ENCODE data around the gene ITGA3. TPM values are rescaled to one million over a fixed set of nuclear protein-coding genes. Genes with fewer than 3 reads are reported as not detected.

ITGA3 gene
- total RNA-seq, 1 donor, result 10.5 TPM

DNA sequence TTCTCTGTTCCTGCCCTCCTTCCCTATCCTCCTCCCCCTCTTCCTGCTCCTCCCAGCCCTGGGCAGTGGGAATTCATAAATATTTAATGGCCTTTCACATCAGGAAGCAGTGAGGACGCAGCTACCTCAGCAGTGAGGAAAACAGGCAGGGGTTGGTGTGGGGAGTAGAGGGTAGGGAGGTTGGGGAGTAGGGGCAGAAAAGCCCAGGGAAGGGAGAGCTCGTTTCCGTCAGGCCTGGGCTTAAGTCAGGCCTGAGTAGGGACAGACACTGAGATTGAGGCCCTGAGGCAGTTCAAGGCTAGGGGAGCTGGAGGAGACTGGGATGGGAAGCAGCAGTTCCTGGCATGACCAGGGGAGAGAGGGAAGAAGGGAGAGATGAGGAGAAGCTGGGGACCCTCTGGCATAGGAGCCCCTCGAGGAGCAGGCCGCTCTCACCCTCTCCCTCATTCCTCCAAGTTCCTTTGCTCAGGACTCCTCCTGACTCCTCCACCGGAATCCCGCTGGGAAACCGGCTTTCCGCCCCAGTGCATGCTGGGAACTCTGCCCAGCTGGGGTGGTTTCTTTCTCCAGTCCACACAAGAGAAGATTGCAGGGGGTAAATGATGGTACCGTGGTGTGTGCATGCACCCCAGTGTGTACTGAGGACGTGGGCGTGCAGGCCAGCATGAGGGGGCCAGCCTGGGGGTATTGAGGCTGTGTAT is 67.9 kb downstream of the ITGA3 start:
- DNase-seq (ENCODE audit: low read depth in 2 of 3, low spot score in 2 of 3), result no peak

DNA sequence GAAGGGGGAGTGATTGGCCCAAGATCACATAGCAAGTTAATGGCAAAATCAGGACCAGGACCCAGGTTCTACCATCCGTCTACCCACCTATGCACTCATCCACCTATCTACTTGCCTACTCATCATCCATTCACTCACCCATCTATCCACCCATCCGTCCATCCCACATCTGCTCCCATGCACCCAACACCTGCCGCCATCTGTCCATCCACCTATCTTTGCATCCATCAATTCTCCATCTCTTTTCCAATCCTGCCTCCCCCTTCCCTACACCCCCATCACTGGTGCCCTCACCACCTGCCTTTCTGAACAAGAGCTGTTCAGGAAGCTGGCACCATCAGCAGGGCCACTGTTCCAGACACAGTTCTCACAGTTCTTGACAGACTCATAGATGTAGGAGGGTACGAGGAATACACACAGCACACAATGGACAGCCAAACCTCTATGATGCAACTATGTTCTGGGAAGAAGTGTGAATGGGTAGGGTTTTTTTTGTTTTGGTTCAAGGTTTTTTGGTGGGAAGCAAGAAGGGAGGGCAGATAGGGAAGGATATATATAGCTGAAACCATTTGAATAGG is 69.6 kb downstream of the ITGA3 start:
- DNase-seq (ENCODE audit: low read depth in 2 of 3, low spot score in 2 of 3), result no peak

DNA sequence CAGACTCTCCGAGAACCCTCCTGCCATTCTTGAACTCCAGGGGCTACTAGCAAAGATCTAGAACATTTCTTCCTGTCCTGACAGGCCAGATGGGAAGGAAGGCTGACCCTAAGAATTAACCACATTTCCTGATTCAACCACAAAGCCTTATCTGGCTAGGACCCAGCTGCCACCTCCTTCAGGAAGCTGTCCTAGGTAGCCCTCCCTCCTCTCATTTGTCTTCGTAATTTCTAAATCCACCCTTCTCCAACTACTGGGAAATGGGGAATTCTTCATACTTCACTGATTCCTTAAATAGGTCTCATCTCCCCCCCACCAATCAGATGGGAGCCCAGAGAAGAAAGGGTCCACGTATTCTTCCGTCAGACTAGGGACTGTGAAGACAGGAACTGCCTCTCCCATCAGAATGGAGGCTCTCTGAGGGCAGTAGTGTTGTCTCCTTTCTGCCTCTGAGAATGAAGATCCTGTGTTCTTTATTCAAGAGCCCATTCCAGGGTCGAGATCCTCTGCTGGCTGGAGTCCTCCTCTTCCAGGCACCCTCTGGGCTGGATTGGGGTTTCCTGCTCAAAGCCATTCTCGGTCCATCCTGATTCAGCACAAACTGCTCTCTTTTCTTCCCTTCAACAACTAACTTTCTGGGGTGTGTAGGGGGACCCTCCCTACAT is 71.9 kb downstream of the ITGA3 start:
- DNase-seq (ENCODE audit: low read depth in 2 of 3, low spot score in 2 of 3), result peak in 2 of 3 donors; percentile 67 to 72

DNA sequence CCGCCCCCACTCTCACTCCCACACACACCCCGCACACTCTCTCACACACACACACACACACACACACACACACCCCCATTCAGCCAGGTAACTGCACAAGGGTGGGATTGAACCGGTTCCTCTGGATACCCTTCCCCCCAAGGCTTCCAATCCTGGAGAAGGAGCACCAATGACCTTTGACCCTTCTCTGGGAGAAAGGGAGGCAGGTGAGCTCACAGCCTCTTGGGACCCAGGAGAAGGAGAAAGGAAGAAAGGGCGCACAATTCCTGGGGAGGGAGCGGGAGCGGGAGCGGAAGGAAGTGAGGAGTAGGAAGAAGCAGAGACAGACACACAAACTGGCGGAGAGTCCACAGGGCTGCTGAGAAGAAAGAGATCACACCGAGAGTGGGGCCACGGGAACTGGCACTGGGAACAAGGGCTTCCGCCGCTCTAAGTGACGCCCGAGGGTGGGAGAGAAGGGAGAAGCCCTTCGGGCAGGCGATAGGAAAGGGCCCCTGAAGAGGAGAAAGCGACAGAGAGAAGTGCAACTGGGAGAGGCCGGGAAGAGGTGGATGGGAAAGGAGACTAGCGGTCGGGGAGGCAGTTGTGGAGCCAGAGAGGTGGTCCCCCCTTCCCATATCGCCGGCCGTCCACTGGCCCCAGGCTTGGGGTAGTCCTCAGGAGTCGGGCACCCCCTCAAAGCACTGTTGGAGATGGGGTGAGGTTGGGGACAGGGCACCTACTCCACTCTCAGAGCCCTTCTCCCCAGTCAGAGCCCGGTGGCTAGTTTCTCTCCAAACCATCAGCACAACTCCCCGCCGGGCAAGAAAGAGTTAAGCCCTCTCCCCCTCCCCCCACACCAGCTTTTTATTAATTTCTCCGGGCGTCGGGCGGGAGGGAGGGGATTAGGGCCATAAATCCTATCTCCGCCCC is 72.8 kb downstream of the ITGA3 start:
- no peak for DNase-seq (ENCODE audit: low read depth in 2 of 3, low spot score in 2 of 3)

DNA sequence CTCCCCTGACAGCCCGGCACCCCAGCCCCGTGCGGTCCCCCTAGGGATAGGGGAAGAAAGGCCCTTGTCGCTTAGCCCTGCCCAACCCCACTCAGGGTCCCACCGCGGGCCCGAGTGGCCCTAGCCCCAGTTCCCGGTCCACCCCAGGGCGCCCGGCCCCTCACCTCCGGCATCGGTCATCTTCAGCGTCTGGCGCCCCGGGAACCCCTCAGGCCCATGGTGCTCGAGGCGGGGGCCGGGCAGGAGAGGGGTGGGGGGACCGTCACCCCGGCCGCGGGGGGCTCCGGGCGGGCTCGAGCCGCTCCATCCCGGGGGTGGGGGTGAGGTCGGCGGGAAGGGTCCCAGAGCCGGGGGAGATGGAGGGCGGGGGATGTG is 73.4 kb downstream of the ITGA3 start:
- no peak for DNase-seq (ENCODE audit: low read depth in 2 of 3, low spot score in 2 of 3)

DNA sequence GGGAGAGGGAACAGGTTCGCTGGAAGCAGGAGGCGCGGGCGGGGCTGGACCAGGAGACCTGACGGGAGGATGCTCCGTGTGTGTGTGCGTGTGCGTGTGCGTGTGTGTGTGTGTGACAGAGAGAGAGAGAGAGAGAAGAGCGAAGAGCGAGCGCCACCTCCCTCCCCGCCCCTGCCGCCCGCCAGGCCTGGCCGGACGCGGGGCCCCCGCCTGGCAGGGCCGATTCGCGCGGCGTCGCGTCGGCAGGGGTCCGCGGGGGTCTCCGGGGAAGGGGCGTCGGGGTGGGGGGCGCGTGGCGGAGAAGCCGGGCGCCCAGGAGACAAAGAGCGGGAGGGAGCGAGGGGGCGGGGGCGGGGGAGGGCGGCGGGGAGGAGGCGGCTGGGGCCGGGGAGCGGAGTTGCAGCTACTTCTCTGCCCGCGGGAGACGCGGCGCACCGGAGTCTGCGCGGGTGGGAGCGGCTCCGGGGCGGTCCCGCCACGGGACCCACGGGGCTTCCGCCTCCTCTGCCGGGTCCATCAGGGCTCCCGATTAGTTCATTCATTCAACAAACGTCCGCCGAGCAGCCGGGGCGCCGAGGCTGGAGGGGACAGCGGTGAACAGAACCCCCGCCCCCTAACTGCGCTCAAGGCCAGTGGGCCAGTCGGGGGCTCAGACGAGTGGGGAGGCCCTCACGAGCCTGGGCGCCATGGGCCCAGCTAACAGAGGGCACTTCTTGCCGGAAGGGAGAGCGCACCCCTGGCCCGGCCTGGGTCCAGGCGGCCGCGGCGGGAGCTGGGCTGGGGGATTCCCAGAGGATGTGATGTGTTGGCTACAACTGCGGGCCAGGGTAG is 74.0 kb downstream of the ITGA3 start, which contains the start of gene SAMD14:
SAMD14 (minus strand) TSS at position 433 of the 831 bp plus-strand sequence. CDS start 5,201 bp downstream, outside the sequence.
- peak in 2 of 3 donors; percentile 52 to 61 for DNase-seq (ENCODE audit: low read depth in 2 of 3, low spot score in 2 of 3)

DNA sequence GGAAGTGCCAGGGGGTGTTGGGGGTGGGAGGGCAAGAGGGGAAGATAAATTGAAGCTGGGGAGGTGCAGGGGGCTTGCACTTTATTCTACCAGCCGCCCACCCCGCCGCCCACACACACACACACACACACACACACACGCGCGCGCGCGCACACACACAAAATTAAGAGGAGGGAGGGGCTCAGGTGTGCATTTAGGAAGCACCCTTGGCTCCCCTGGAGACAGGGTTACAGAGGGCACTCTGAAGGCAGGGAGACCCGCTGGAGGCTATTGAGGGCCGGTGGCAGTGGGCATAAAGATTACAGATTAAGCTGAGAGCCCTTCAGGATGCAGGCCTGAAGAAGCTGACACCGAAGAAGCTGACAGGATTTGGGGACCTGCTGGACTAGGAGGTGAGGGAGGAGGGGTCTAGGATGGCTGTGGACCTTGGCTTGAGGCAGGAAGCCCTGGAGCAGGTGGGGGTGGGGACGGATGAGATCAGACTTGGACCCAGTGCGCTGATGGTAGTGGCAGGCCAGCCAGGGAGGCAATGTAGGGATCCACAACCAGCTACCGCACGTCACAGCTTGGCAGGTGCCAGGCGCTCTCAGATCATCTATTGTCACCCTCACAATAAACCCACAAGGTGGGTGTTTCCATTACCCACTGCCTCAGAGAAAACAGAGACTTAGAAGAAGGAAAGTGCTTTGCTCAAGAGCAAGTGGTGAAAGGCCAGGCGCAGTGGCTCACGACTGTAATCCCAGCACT is 74.8 kb downstream of the ITGA3 start:
- no peak for DNase-seq (ENCODE audit: low read depth in 2 of 3, low spot score in 2 of 3)

DNA sequence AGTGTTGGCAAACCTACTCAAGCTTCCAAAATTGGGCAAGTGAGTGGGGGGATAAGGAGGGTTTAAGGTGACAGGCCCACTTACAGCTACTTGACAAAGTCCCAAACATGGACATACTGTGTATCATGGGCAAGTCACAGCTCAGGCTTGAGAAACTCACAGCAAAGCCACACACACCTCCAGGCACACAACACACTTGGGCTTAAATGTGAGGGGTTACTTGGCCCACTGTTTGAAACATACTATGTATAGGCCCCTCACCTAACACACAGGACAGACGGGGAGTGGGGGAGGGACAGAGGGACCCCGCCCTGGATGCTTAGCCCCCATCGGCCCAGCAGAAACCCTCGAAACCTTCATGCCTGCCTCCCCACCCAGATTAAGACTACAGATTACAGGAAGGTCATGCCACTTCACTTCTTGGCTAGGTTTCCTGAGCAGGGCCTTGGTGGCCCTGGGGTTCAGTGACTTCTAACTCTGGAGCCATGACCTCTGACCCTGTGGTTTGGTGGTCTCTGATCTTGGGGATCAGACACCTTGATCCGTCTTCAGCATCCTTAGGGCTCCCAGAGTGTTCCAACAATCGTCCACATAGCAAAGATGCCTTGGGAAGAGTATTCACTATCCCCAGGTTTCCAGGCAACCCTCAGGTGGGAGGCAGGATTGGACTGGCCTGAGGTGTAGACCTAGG is 76.3 kb downstream of the ITGA3 start:
- no peak for DNase-seq (ENCODE audit: low read depth in 2 of 3, low spot score in 2 of 3)

DNA sequence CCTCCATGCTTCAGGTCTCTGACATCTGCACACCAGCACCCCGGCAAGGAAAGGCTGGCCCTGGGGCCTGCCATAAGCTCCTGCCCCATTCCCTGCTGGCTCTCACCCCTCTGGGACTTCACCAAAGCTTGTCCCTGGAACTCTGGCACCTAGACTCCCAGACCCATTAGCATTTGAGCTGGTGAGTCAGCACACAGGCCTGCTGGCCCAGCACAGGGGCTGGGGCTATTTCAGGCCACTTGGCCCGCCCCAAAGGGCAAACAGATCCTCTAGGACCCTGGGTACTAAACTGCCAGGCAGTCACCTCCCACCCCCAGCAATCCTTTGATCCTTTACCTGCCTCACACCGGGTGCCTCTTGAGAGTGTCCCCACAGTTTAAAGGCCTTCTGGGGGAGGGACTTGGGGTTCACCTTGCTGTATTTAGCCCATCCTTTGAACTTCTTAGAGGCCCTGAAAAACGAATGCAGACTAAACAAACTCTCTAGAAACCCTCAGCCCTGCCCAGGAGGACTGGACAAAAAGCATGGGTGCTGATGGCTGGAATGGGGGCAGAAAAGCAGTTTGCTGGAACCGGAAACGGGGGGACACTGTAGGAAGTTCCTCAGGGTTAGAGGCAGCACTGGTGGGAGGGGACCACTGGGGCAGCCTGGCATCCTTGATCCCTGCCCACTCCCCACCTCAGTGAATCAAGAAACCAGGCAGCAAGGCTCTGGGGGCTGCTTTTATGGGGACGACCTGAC is 77.3 kb downstream of the ITGA3 start:
- DNase-seq (ENCODE audit: low read depth in 2 of 3, low spot score in 2 of 3), result no peak

DNA sequence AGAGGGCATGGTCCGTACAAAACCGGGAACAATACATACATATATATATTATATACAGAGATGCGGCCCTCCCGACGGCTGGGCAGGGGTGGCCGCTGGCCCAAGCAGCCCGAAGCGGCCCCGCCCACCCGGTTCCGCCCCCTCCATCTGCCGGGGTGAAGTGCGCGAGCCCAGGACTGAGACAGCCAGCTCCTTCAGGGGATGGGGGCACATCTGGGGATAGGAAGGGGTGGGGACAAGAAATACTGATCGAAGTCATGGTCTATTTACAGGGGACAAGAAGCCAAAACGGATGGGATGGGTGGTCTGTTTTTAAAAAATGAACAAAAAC is 77.8 kb downstream of the ITGA3 start:
- no peak for DNase-seq (ENCODE audit: low read depth in 2 of 3, low spot score in 2 of 3)

DNA sequence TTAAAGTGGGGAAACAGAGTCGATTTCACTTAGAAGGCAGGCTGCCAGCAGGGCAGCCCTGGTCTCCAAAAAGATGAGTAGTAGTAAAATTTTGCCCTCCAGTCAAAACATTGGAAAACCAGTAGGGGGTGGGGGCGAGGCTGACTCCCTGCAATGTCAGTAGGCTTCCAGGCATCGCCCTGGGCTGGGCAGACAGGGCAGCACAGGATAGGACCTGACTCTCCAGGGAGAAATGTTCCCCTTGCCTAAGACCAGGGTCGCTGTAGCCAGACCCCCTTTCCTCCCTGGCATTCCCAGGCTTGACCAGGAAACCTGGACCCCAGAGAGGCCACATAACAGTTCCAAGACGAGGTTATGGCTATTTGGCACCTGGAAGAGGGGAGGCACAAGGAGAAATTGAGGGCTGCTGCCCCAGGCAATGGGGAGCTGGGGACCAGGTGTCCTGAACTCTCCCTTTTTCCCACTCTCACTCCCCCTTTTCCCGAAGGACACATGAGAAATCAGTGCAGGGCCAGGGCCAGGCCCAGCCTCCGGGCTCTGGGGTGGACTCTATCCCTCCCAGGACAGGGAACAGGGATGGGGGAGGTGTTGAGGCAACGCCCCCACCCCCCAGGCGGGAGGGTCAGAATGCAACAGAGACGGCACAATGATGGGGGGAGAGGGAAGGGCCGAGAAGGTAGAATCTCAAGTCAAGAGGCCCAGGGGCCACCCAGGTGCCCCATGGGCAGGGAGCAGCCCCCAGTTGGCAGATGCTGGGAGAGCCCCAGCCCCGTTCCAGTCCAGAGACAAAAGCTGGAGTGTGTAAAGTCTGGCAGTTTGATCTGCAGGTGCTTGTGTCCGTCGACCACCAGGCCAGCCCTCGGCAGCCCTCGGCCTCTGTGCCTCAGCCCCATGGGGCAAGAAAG is 78.5 kb downstream of the ITGA3 start:
- no peak for DNase-seq (ENCODE audit: low read depth in 2 of 3, low spot score in 2 of 3)

DNA sequence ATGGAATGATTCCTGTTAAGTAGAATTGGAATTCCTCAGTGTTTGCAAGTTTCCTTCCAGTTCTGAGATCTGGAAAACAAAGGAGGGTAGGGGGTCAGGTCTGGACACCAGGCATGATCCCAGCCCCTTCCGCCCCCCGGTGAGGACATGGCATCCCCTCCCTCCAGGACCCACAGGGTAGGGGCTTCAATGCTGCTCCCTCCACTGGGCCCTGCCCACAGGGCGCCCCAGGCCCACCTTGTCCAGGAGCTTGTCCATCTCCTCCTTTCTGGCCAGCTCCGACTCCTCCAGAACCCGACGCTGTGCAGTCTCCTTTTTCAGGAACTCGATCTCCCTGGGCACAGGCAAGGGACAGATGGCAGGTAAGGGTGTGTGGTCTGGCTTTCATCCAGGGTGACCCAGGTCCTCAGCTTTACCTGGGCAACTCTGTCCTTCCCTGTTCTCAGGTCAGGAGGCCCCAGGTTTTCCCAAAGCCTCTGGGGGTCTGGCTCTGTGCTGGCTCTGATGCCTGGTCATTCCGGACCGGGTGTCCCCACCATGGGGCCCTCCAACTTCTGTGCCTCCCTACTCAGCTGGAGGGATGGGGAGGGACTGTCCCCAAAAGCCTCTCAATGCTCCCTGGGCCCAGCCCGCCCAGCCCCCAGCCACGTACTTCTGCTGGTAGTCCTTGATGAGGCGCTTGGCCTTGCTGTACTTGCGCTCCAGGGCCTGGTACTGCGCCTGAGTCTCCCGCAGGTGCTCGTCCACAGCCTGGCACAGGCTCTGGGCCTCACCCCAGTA is 79.6 kb downstream of the ITGA3 start:
- DNase-seq (ENCODE audit: low read depth in 2 of 3, low spot score in 2 of 3), result no peak

DNA sequence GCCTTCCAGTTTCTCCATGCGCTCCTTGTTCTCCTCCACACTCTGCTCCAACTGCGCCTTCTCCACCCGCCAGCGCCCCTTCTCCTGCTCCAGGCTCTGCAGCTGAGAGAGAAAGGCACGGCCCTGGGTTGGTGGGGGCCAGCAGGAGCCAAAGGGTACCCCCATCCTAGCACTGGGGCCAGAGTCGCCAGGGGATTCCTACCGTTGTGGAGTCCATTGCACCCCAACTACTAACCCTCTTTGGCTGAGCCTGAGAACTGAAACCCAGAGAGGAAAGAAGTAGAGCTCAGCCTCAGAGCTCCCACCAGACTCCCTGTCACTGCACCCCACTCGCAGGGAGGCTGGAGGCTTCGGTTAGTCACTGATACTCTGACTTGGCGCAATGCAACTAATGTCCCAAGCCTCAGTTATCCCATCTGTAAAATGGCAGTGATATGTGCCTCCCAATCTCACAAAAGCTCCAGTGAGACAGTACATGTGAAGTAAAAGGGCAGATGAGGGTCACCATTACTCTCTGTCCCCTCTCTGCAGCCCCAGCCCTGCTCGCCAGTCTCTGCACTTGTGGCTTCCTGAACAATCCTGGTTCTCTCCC is 80.3 kb downstream of the ITGA3 start:
- no peak for DNase-seq (ENCODE audit: low read depth in 2 of 3, low spot score in 2 of 3)

DNA sequence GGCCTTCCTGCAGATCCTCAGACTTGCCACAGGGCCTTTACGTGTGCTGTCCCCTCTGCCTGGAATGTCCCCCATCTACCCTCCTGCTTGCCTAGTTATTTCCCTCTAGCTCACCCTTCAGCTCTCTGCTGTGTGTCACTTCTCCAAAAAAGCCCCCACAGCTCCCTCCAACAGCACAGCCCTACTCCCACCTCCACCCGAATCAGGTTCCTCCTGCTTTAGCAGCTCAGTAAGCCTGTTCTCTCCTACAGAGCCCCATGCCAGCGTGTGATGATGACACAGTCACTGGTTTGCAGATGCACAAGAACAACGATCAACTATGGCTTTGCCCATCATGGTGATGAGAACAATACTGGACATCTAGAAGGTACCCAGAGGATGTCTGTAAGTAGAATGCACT is 81.1 kb downstream of the ITGA3 start:
- DNase-seq (ENCODE audit: low read depth in 2 of 3, low spot score in 2 of 3), result no peak

DNA sequence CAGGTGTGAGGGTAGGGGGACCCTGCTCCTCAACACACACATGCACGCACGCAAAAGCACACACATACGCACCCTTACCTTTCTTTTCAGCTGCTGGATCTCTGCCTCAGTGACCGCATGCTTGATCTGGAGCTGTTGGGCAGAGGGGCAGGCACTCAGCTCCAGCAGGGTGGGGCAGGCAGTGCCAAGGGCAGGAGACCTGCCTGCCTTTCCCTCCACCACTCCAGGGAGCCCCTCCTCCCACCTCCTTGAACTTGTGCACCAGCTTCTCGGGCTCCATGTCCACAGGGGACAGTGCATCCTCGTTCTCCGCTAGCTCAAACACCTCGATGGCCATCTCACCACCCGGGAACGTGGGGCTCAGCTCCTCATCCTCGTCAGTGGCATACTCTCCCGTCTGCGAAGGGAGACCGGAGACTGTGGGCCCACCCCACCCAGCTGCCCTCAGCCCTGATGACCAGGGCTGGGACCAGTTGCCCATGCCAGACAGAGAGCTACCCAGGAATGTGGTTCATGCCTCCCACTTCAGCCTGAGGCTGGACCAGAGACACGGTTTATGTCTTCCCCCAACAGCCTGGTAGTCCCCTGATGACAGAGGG is 83.4 kb downstream of the ITGA3 start:
- no peak for DNase-seq (ENCODE audit: low read depth in 2 of 3, low spot score in 2 of 3)
